GM15510 (cell line): ENCODE measurements around the gene ANKDD1A.

Experiments
- POLR2A ChIP-seq: IDR thresholded peaks from 3 replicates; pipeline ENCODE4 v1.6.1; 2011; ENCODE audit warnings: borderline replicate concordance; ENCODE audit not compliant: insufficient read length; ENCODE audit errors: extremely low read depth

The ANKDD1A gene

DNA sequence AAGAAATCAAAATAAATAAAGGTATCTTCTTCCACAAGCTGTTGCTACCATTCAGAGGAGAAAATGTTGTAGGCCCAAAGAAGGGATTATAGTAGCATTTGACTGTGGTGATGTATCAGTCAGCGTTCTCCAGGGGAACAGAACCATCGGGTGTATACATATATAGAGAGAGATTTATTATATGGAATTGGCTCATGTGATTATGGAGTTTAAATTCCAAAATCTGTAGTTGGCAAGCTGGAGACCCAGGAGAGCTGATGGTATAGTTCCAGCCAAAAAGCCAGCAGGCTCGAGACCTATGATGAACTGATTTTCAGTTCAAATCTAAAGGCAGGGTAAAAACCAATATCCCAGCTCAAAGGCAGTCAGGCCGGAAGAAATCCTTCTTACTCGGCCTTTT, 85.4 kb downstream of the ANKDD1A start:
- no peak for TF ChIP-seq POLR2A

DNA sequence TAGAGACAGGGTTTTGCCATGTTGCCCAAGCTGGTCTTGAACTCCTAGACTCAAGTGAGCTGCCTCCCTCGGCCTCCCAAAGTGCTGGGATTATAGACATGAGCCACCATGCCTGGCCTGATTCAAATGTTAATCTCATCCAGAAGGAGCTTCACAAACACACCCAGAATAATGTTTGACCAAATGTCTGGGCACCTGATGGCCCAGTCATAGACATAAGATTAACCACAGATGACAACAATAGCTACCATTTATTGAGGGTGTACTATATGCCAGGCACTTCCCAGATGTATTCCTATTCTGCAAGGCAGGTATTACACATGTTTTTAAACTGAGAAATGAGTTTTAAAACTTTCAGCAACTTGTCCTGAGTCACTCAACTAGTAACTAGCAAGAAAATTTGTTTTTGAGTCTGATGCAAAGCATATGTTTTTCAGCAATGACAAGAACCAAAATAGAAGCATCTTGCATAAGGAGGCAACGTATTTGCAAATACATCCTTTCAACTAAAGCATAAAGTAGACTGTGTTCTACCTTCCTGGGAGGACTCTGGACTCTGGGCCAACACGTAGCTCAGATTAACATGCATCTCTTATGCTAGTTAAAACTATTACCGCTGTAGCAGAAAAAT, 86.2 kb downstream of the ANKDD1A start:
- no peak for TF ChIP-seq POLR2A

DNA sequence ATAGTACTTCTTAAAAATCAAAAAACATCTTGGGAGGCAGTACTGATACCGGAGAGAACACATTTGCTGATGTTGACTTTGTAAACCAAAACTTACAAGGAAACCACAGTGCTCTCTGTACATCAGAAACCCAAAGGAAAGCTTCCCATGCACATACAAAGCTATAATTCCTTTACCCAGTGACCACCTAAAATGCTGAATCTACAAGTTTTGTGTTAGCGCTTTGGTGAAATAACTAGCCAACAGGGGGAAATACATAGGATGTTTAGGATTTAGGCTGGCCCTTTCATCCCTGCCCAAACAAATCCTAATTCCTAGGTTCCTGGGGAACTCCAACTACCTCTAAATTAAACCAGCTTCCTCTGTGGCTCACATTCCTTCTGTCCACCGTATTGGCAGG, 93.3 kb downstream of the ANKDD1A start:
- no peak for TF ChIP-seq POLR2A

DNA sequence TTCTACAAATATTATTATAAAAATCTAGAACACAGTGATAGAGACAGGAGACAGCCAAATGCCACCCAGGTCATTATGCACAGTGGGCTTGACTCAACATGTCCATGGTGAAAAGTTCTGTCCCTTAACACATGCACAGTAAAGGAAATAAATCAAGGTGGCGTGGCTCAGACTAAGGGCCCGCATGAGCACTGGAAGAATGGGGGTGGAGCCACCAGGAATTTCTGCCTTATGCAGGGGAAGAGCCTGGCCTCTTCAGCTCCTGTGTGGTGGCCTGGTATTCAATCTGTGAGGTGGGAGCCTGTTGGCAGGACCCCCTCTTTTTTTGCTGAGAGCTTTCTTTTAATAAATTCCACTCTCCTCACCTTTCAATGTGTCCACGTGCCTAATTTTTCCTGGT, 95.2 kb downstream of the ANKDD1A start:
- TF ChIP-seq POLR2A: no peak
